ENCODE results near the gene SLC46A2.

The SLC46A2 gene

DNA sequence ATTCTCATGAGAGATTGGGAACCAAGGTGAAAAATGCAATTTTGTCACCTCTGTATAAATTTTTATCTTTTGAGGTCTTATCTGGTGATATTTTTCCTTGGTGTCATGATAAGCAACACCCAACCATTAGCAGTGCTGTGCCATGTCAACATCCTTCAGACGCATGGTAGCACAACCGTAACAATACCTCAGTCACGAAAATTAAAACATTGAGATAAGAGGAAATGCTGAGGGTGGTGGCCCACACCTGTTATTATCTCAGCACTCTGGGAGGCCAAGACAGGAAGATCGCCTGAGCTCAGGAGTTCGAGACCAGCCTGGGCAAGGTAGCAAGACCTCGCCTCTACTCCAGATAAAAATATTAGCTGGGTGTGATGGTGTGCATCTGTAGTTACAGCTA is 32.7 kb downstream of the SLC46A2 start:
- no peak overlapping the region for H3K4me3 ChIP-seq (replicated peaks in 1 of 2; ENCODE audit: low read depth in 2 of 2, low read length in 2 of 2)
- TF ChIP-seq, protein P1, sequence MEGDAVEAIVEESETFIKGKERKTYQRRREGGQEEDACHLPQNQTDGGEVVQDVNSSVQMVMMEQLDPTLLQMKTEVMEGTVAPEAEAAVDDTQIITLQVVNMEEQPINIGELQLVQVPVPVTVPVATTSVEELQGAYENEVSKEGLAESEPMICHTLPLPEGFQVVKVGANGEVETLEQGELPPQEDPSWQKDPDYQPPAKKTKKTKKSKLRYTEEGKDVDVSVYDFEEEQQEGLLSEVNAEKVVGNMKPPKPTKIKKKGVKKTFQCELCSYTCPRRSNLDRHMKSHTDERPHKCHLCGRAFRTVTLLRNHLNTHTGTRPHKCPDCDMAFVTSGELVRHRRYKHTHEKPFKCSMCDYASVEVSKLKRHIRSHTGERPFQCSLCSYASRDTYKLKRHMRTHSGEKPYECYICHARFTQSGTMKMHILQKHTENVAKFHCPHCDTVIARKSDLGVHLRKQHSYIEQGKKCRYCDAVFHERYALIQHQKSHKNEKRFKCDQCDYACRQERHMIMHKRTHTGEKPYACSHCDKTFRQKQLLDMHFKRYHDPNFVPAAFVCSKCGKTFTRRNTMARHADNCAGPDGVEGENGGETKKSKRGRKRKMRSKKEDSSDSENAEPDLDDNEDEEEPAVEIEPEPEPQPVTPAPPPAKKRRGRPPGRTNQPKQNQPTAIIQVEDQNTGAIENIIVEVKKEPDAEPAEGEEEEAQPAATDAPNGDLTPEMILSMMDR (IDR thresholded peaks at IDR 0.05; ENCODE audit: low read depth, low read length) = no peak
- DNase-seq (ENCODE audit: low read depth in 2 of 2) = no peak

DNA sequence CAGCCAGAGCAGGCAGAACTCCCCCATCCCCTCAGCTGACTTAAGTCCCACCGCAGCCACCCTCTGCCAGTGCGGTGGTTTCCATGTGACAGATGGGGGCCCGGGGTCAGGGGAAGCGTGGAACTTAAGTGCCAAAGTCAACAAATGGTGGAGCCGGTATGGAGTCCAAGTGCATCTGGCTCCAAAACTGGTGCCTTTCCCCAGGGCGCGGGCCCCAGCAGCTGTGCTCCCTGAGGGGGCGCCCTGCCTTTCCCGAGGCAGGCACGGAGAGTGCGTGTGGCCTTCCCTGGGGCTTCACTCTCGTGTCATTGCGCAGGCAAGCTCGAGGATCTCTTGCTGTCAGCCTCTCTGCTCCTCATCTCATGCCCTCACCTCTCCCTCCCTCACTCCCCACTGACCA is 33.8 kb downstream of the SLC46A2 start:
- no peak overlapping the region for H3K4me3 ChIP-seq (replicated peaks in 1 of 2; ENCODE audit: low read depth in 2 of 2, low read length in 2 of 2)
- TF ChIP-seq, protein P1 (IDR thresholded peaks at IDR 0.05; ENCODE audit: low read depth, low read length) = no peak
- no peak for DNase-seq (ENCODE audit: low read depth in 2 of 2)

DNA sequence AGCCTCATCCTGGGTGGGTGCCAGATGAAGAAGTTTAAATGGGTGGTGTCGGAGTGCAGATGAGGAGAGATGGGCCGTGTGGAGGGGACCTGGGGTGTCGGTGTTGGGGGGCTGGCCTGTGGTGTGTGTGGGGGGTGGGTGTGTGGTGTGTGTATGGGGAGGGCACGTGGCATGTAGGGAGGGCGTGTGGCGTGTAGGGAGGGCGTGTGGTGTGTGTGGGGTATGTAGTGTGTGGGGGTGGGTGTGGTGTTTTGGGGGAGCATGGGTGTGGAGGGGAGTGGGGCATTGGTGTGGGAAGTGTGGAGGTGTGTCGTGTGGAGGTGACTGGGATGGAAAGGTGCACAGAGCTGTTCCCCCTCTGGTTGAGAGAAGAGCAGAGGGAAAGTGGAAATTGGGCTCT is 34.5 kb downstream of the SLC46A2 start:
- no peak for DNase-seq (ENCODE audit: low read depth in 2 of 2)
- TF ChIP-seq, protein P1 (IDR thresholded peaks at IDR 0.05; ENCODE audit: low read depth, low read length) = no peak
- H3K4me3 ChIP-seq (replicated peaks in 1 of 2; ENCODE audit: low read depth in 2 of 2, low read length in 2 of 2) = no peak overlapping the region

DNA sequence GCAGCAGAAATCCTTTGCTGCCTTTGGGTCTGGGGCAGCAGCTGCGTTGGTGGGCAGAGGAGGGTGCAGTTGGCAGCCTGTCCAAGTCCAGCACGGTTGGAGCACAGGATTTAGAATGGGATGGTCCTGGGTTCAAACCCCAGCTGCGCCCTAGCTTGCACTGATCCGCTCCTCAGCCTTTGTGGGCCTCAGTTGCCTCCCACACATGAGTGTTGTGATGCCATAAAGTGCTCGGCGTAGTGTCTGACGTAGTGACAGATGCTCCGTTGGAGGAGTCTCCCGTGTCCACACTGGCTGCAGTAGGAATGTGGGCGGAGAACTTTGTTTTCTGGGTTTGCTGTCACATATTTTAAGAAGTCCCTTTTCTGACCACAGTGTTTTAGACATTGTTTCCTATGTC is 36.0 kb downstream of the SLC46A2 start:
- no peak overlapping the region for H3K4me3 ChIP-seq (replicated peaks in 1 of 2; ENCODE audit: low read depth in 2 of 2, low read length in 2 of 2)
- TF ChIP-seq, protein P1 (IDR thresholded peaks at IDR 0.05; ENCODE audit: low read depth, low read length) = no peak
- DNase-seq (ENCODE audit: low read depth in 2 of 2) = no peak

DNA sequence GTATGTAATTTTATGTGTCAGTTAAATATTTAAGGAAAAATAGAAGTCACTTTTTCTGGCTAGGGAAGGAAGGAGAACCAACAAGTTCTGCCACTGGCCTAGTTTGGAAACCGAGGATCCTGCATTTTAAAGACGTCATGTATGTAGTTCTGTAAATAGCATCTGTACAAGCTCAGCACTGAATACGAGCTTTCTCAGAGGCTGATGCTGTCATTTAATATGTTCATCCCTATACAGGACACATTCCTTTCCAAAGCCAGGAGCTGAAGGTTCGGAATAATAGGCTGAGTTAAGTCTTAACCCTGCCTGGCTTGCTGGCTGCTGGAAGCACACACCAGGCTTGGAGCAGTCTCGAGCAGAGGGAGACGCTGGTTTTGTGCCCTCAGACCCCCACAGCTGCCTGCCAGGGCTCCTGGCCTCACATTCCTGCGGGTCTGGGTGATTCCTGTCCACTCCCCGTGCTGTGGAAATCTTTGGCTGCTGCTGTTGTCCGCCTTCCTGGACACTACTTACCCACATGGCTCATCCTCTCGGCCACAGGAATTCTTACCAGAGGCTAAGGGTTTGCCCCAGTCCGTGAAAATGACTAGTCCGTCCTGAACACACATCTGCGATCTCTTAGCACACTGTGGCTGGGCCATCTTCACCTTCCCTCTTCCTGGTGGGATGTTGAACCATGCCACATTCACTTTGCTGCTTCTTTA is 36.6 kb downstream of the SLC46A2 start:
- TF ChIP-seq, protein P1 (IDR thresholded peaks at IDR 0.05; ENCODE audit: low read depth, low read length) = no peak
- DNase-seq (ENCODE audit: low read depth in 2 of 2) = no peak
- H3K4me3 ChIP-seq (replicated peaks in 1 of 2; ENCODE audit: low read depth in 2 of 2, low read length in 2 of 2) = no peak overlapping the region

DNA sequence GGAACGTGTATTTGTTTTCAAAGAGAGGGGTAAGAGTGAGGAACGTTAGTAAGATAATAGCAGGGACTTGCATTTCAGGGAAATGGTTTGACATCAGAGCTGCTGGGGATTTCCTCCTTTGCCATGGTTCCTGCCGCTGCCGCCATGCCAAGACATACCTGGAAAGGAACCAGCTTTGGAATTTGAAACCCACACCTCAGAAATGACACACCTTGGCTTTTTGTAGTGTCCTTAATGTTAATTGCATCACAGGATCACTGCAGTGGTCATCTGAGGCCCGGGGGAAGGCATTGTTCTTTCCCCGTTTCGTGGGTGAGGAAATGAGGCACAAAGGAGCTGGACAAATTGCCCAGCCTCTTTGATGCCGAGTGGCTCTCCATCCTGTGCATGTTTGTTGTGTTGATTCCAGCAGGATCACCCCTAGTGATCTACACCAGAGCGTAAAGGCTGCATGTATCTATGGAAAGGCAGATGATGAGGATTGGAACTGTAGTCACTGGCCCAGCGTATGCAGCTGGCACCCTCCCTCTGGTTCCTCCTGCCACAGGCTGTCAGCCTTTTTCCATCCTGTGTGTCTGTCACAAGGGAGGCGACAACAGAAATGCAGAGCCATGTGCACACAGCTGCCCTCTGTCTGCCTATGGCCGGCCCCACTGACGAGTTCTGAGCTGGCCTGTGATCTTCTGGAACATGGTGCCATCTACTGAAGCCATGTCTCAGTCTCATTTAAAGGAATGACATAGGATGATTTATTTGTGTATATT is 37.8 kb downstream of the SLC46A2 start:
- H3K4me3 ChIP-seq (replicated peaks in 1 of 2; ENCODE audit: low read depth in 2 of 2, low read length in 2 of 2) = no peak overlapping the region
- no peak for DNase-seq (ENCODE audit: low read depth in 2 of 2)
- TF ChIP-seq, protein P1 (IDR thresholded peaks at IDR 0.05; ENCODE audit: low read depth, low read length) = no peak

Measured in cardiac fibroblast (primary cell).